NT2/D1 (cell line): ENCODE measurements around the gene SLC25A13.

Experiments
- SUZ12 ChIP-seq: IDR thresholded peaks from 2 replicates; pipeline ENCODE4 v1.6.1; 2011; ENCODE audit not compliant: insufficient read length, insufficient read depth; ENCODE audit errors: extremely low read depth
- YY1 ChIP-seq: IDR thresholded peaks from 2 replicates; pipeline ENCODE4 v1.6.1; 2011; ENCODE audit not compliant: insufficient read length, insufficient read depth
- ZNF274 ChIP-seq: IDR thresholded peaks from 2 replicates; pipeline ENCODE4 v1.6.1; 2011; ENCODE audit warnings: mild to moderate bottlenecking, low read depth, low read length

- no peak for TF ChIP-seq YY1
- TF ChIP-seq ZNF274: no peak
- TF ChIP-seq SUZ12: no peak
Measured at GRCh38 chr7:96088579-96088978, 233.3 kb downstream of the SLC25A13 start.
